ENCODE measurements around the gene PTPRU.
"Not testable (repeated sequence)": the region's sequence is repeated elsewhere in the genome, so short reads cannot be mapped to it uniquely, and the experiment has no call there.

Gene PTPRU

DNA sequence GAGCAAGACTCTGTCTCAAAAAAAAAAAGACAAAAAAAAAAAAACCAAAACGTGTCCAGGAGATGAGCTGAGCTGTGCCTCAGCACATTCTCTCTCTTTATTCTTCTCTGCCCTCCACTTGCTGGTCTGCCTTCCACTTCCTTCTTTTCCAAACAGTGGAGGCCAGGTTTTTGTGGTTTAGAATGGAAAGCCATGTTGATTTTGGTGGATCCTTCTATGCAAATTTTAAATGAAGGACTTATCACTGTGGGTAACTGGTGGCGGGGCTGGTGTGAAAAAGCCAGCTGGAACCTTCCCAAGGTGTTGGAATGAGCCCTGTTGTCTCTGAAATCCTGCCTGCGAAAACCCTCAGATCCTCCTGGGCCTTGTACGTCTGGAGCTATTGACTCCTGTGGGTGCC, 61.9 kb downstream of the PTPRU start:
- DNase-seq = no peak

GRCh38 chr1:29299446-29299845, 63.1 kb downstream of the PTPRU start:
- no peak for DNase-seq

DNA sequence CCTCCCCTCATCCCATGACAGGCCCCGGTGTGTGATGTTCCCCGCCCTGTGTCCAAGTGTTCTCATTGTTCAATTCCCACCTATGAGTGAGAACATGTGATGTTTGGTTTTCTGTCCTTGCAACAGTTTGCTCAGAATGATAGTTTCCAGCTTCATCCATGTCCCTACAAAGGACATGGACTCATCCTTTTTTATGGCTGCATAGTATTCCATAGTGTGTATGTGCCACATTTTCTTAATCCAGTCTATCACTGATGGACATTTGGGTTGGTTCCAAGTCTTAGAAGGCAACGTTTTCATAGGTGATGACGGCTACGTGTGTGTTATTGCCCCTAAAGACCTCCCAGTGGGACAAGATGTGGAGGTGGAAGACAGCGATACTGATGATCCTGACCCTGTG, 65.4 kb downstream of the PTPRU start:
- DNase-seq = not testable (repeated sequence)

GRCh38 chr1:29303201-29304024, 67.1 kb downstream of the PTPRU start:
- no peak for DNase-seq

DNA sequence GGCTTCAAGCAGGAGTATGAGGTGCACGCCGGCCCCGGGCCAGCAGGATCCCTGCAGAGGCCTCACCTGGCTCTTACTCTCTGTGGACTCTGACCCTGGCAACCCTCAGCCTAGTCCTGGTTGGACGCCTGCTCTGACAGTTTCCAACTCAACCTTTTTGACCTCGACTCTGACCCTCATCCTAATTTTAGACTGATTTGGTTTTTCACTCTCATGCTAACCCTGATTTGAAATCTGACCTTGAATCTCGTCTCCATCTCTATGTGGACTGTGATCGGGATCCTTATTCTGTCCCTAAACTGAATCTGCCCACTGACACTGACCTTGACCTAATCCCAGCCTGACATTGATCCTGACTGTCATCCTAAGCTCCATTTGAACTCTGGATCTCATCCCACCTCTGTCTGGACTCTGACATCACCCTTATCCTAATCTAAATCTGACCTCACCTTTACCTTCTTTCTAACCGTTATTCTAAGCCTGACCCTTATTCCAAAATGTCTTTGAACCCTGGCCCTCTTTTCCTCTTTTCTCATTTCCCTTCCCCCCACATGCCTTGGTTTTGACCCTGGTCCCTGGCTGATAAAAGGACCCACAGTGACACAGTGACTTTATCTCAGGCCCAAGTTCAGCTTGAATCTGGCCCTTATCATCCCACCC, 67.8 kb downstream of the PTPRU start:
- DNase-seq = no peak

DNA sequence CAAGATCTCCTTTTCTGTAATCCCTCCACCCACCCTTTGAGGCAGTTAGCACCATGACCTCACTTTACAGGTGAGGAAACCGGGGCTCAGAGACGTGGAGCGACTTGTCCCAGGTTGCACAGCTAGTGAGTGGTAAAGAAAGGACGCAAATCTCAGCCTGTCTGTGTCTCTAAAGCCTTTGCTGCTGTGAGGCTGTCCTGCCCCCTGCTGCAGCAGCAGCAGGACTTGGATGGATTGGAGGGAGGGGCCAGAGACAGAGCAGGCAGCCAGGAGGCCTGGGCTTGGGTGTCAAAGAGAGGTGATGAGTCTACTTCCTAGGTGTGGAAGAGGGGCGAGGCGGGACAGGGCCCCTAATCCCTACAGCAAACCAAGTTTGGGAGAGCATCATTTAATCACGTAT, 69.6 kb downstream of the PTPRU start:
- DNase-seq = no peak

GRCh38 chr1:29306471-29307140, 70.3 kb downstream of the PTPRU start:
- no peak for DNase-seq

- DNase-seq = no peak
These were observed 72.8 kb downstream of the PTPRU start for GRCh38 chr1:29309075-29309474.

DNA sequence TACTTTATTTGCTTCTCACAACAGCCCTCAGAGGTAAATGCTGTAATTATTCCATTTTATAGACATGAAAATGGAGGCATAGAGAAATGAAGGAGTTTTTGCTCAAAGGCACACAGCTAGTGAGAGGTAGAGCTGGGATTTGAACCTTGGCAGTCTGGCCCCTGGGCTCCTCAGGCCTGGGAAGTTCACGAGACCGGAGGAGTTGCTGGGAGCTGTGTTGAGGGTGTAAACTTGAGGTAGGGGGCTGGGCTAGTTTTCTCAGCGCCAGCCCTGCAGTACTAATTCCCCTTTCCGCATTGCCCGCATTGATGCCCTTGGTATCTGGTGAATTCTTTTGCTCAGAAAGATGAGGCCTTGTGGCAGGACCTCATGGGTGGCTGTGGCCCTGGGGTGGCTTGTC, 73.3 kb downstream of the PTPRU start:
- DNase-seq = no peak

GRCh38 chr1:29310616-29311180, 74.4 kb downstream of the PTPRU start:
- no peak for DNase-seq

- no peak for DNase-seq
These were observed 75.2 kb downstream of the PTPRU start for GRCh38 chr1:29311352-29312030.

GRCh38 chr1:29312469-29313461, 76.4 kb downstream of the PTPRU start:
- no peak for DNase-seq

DNA sequence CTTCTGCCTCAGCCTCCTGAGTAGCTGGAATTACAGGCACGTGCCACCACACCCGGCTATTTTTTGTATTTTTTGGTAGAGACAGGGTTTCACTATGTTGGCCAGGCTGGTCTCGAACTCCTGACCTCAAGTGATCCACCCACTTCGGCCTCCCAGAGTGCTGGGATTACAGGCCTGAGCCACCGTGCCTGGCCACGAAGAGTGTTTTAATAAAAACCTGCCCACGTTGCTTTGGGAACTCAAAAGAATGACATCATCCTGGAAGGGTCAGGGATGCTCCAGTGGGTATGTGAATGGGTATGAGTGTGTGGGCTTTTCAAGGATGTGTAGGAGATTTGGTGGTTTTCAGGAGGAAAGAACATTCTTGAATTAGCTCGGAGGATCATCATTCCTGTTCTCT, 78.4 kb downstream of the PTPRU start:
- not testable (repeated sequence) for DNase-seq

DNA sequence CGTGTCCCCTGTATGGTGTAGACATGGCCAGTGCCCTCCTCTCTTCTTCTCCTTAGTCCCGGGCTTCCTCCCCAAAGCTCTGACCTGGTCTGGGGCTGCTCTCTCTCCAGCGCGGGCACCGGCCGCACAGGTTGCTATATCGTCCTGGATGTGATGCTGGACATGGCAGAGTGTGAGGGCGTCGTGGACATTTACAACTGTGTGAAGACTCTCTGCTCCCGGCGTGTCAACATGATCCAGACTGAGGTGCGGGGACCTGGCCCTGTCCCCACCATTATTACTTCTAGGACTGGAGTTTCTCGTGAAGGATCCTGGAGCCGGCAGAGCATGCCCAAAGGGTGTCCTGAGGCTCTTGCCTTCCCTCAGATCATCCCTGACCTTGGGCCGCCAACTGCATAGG, 78.9 kb downstream of the PTPRU start:
- no peak for DNase-seq

DNA sequence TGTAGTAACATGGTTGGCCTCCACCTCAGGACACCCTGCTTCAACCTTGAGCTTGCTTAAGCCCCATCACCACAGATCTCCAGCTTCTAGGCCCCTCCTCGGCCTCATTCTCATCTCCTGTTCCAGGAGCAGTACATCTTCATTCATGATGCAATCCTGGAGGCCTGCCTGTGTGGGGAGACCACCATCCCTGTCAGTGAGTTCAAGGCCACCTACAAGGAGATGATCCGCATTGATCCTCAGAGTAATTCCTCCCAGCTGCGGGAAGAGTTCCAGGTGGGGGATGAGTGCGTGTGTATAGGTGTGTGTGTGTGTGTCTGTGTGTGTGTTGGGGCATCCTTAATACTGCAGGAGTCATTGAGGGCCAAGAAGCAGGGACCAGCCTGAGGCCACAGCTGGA, 79.6 kb downstream of the PTPRU start:
- no peak for DNase-seq

GRCh38 chr1:29317063-29317915, 81.0 kb downstream of the PTPRU start:
- DNase-seq = no peak

DNA sequence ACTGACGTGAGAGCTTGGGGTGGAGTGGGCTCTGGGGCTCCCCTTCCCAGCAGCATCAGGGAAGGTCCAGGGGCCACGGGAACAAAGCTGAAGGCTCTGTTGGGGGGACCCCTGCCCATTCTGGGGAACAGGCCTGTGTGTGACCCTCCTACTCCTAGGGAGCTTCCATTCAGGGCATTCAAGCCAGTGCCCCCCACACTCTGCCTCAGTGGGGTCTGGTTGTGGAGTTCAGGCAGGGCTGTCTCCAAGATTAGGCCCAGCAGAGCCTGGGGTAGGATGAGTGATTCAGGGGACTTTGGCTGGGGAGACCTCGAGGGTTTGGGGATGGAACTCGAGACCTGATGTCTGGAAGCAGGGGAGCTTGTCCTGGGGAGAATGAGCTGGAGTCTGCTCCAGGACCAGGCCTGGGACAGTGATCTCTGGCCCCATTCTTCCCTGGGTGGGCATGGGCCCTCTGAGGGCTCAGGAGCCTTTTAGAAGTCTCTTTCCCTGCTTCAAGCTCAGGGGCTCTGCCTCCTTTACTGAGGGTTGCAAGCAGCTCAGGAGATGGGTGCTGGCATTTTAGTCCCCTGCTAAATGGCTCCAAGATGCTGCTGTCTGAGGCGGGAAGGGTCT, 81.7 kb downstream of the PTPRU start:
- no peak for DNase-seq

GRCh38 chr1:29318724-29319123, 82.4 kb downstream of the PTPRU start:
- DNase-seq = no peak

DNA sequence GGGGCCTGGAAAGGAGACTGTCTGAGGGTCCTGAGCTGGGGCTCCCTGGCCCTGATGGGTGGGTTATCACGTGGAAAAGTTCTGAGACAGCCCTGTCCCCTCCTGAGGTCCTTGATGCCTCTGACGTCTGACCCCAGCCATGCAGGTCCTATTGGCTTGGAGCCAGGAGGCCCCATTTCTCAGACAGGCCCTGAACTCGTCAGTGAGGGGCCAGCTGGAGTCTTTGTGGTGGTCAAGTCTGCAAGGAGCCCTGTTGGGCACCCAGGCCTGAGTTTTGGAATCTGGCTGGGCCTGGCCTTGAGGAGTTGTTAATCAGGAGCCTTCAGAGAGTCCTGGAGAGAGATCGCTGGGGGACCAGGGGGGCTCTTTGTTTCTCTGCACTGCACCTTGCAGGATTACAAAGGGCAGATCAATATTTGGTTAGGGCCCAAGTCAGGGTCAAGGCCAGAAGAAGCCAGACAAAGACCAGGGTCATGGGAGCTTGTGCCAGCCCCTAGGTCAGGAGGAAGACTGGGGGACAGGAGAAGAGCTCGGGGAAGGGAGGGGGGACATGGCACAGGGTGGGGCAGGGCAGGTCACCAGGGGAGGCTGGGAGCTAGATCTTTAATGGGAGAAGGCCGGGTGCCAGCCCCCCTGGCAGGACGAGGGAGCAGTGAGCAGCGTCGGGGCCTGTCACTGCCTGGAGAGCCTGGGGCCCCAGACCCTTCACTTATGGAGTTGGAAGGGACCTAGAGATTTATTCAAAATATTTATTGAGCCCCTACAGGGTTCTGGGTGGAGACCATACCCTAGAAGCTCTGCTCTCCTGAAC, 83.2 kb downstream of the PTPRU start:
- no peak for DNase-seq

Measured in NCI-H187 (cell line).